SK-N-SH (cell line): ENCODE results near the gene CELF2. TPM values are rescaled to one million over a fixed set of nuclear protein-coding genes. Genes with fewer than 3 reads are reported as not detected.

Experiments used
- CTCF ChIA-PET: fragments of 300-600, 350-600 bp; formaldehyde crosslinking; extraction: SDS; loops from one replicate; lab custom pipeline; 2021; lab: Yijun Ruan, JAX
- POLR2A ChIA-PET: fragments of 350-600 bp; sonication (Branson Sonifier 250); formaldehyde crosslinking; extraction: SDS; loops from one replicate; lab custom pipeline; 2020; ENCODE audit warnings: antibody characterized with exemption, inconsistent platforms; lab: Yijun Ruan, JAX
- DNase-seq: peaks from one replicate; pipeline ENCODE4 v3.0.0; 2012
- H2AFZ ChIP-seq: fragments of 200-600 bp; sonication (generic); 2 replicates; pipeline ENCODE4 v1.8.1; 2016; ENCODE audit warnings: antibody characterized with exemption, mild to moderate bottlenecking, low read depth
- H3F3A ChIP-seq: fragments of 200-600 bp; sonication (generic); replicated peaks from 2 replicates; pipeline ENCODE3; 2016; ENCODE audit warnings: antibody characterized with exemption, mild to moderate bottlenecking; ENCODE audit not compliant: insufficient read depth
- H3K27ac ChIP-seq, 2 experiments: fragments of 200-500 bp in 1 of 2; fragments of 200-600 bp in 1 of 2; sonication (Bioruptor generic) in 1 of 2; sonication (generic), shearing (Covaris generic) in 1 of 2; 2 replicates each; pipeline versions ENCODE4 v1.5.1 to v1.6.1; 2014 to 2016; ENCODE audit warnings: low read depth in 2 of 2, inconsistent platforms in 1 of 2, low read length in 1 of 2, mild to moderate bottlenecking in 1 of 2, mixed read lengths in 1 of 2
- H3K27me3 ChIP-seq: fragments of 200-600 bp; sonication (generic), shearing (Covaris generic); 2 replicates; pipeline ENCODE4 v1.6.1; 2016; ENCODE audit warnings: mixed run types; ENCODE audit not compliant: insufficient read depth
- H3K36me3 ChIP-seq, 2 experiments: fragments of 200-500 bp in 1 of 2; fragments of 200-600 bp in 1 of 2; sonication (Bioruptor generic) in 1 of 2; sonication (generic) in 1 of 2; replicated peaks in 1 of 2; 2 replicates each; pipeline versions ENCODE3 to v1.5.1; 2014 to 2016; ENCODE audit warnings: low read length in 1 of 2, mild to moderate bottlenecking in 1 of 2; ENCODE audit not compliant: insufficient read depth in 2 of 2, control insufficient read depth in 1 of 2
- H3K4me1 ChIP-seq, 2 experiments: fragments of 200-500 bp in 1 of 2; fragments of 200-600 bp in 1 of 2; sonication (Bioruptor generic) in 1 of 2; sonication (generic), shearing (Covaris generic) in 1 of 2; 2 replicates each; pipeline versions ENCODE4 v1.5.1 to v1.6.1; 2014 to 2016; ENCODE audit warnings: low read depth in 1 of 2, low read length in 1 of 2, mixed run types in 1 of 2; ENCODE audit not compliant: insufficient read depth in 2 of 2, control insufficient read depth in 1 of 2
- H3K4me2 ChIP-seq: fragments of 200-600 bp; sonication (generic), shearing (Covaris generic); 2 replicates; pipeline ENCODE4 v1.6.1; 2017; ENCODE audit warnings: mixed run types
- H3K4me3 ChIP-seq, 2 experiments: fragments of 200-500 bp in 1 of 2; fragments of 200-600 bp in 1 of 2; sonication (Bioruptor generic) in 1 of 2; sonication (generic), shearing (Covaris generic) in 1 of 2; 2 replicates each; pipeline versions ENCODE4 v1.5.1 to v1.8.1; 2014 to 2016; ENCODE audit warnings: low read depth in 2 of 2, inconsistent platforms in 1 of 2, low read length in 1 of 2, mild to moderate bottlenecking in 1 of 2, mixed read lengths in 1 of 2, moderate library complexity in 1 of 2
- H3K79me2 ChIP-seq: fragments of 200-600 bp; sonication (generic); 2 replicates; pipeline ENCODE4 v1.8.1; 2017; ENCODE audit warnings: mild to moderate bottlenecking; ENCODE audit not compliant: insufficient read depth
- H3K9ac ChIP-seq: fragments of 200-600 bp; sonication (generic); 2 replicates; pipeline ENCODE4 v1.6.1; 2017; ENCODE audit warnings: mixed run types
- H3K9me2 ChIP-seq: fragments of 200-600 bp; sonication (generic); 2 replicates; pipeline ENCODE4 v1.6.1; 2017; ENCODE audit warnings: mixed run types
- H3K9me3 ChIP-seq: fragments of 200-600 bp; sonication (generic); 2 replicates; pipeline ENCODE4 v1.6.1; 2017; ENCODE audit warnings: mixed run types, mild to moderate bottlenecking, moderate library complexity
- H4K20me1 ChIP-seq: fragments of 200-600 bp; sonication (generic); 2 replicates; pipeline ENCODE4 v1.6.1; 2017; ENCODE audit warnings: mild to moderate bottlenecking, mixed run types; ENCODE audit not compliant: insufficient read depth
- ELF1 ChIP-seq: IDR thresholded peaks from 2 replicates; pipeline ENCODE4 v1.4.0; 2012
- FOXM1 ChIP-seq: IDR thresholded peaks from 2 replicates; pipeline ENCODE4 v1.4.0; 2012; ENCODE audit warnings: low read depth, mild to moderate bottlenecking
- GABPA ChIP-seq: IDR thresholded peaks from 2 replicates; pipeline ENCODE4 v1.4.0; 2012; ENCODE audit warnings: low read depth, mild to moderate bottlenecking
- GATA2 ChIP-seq: sonication (generic); formaldehyde crosslinking; IDR thresholded peaks from 2 replicates; pipeline ENCODE4 v1.5.0; 2020; ENCODE audit warnings: mild to moderate bottlenecking, missing genetic modification reagents
- JUND ChIP-seq: IDR thresholded peaks from 2 replicates; pipeline ENCODE4 v1.4.0; 2012
- MEF2A ChIP-seq: IDR thresholded peaks from 2 replicates; pipeline ENCODE4 v1.4.0; 2012; ENCODE audit warnings: low read depth, borderline replicate concordance
- POLR2AphosphoS5 ChIP-seq: IDR thresholded peaks from 2 replicates; pipeline ENCODE4 v1.6.1; 2012; ENCODE audit warnings: low read depth, low read length
- RCOR1 ChIP-seq: fragments of 150-350 bp; IDR thresholded peaks from 2 replicates; pipeline ENCODE4 v1.6.1; 2017; ENCODE audit warnings: antibody characterized with exemption, low read length
- SMC3 ChIP-seq: IDR thresholded peaks from 2 replicates; pipeline ENCODE4 v1.6.1; 2012; ENCODE audit warnings: low read depth, low read length, improper control_type of control experiment
- TCF12 ChIP-seq: IDR thresholded peaks from 2 replicates; pipeline ENCODE4 v1.4.0; 2012
- WGBS: methylation state at CpG from one replicate; pipeline ENCODE4 v1.1.6; 2017; ENCODE audit warnings: low lambda C conversion rate; 5-methylcytosine and 5-hydroxymethylcytosine counted together
- polyA plus RNA-seq, 3 experiments: library from polyadenylated mRNA; depleted of rRNA; stranded (reverse); fragments of >200 nt; gene quantifications; 2 replicates each; pipeline ENCODE4 v1.2.3, GENCODE V29; 2012
- TF ChIP-seq, protein P1 (sequence below): fragments of 200-600 bp; sonication (generic); IDR thresholded peaks from 2 replicates; pipeline ENCODE4 v1.6.1; 2017; ENCODE audit warnings: antibody characterized with exemption, mild to moderate bottlenecking, moderate library complexity
- TF ChIP-seq, protein P2 (sequence below): fragments of 150-350 bp; IDR thresholded peaks from 2 replicates; pipeline ENCODE4 v1.6.1; 2017; ENCODE audit warnings: antibody characterized with exemption, low read length, low read depth, borderline replicate concordance
- TF ChIP-seq, protein P3 (sequence below): IDR thresholded peaks from 2 replicates; pipeline ENCODE4 v1.4.0; 2012; ENCODE audit warnings: low read depth, borderline replicate concordance
- TF ChIP-seq, protein P4 (sequence below): IDR thresholded peaks from 2 replicates; pipeline ENCODE4 v1.4.0; 2012; ENCODE audit warnings: low read depth, borderline replicate concordance
- TF ChIP-seq, protein P5 (sequence below): fragments of 150-350 bp; IDR thresholded peaks from 2 replicates; pipeline ENCODE4 v1.6.1; 2016; ENCODE audit warnings: mild to moderate bottlenecking, low read depth, low read length
- TF ChIP-seq, protein P6 (sequence below): IDR thresholded peaks from 2 replicates; pipeline ENCODE4 v1.6.1; 2012; ENCODE audit warnings: mild to moderate bottlenecking, low read depth, low read length, moderate library complexity
- TF ChIP-seq, protein P7 (sequence below): IDR thresholded peaks from 2 replicates; pipeline ENCODE4 v1.4.0; 2012; ENCODE audit warnings: low read depth

The CELF2 gene
- polyA plus RNA-seq, 1 of the 3 experiments (the other 2 are of a cell fraction): 0.03 TPM

DNA sequence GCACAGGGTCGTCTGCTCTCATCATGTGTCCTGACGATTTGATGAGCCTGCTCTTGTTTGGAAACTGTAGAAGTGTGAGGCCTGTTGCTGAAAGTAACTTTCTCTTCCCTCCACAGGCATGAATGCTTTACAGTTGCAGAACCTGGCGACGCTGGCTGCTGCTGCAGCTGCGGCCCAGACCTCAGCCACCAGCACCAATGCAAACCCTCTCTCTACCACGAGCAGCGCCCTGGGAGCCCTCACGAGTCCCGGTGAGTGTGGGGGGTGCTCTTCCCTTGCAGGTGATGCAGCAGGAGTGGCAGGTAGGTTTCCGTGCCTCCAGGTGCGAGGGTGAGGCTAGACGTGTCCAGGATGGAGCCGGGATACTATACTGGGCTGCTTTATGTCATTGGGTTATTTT lies 270.6 kb downstream of the CELF2 start:
- no peaks in the 10 kb centered on the region for H3K27me3 ChIP-seq
- no peak for DNase-seq
- no peak for TF ChIP-seq JUND
- TF ChIP-seq, protein P1, sequence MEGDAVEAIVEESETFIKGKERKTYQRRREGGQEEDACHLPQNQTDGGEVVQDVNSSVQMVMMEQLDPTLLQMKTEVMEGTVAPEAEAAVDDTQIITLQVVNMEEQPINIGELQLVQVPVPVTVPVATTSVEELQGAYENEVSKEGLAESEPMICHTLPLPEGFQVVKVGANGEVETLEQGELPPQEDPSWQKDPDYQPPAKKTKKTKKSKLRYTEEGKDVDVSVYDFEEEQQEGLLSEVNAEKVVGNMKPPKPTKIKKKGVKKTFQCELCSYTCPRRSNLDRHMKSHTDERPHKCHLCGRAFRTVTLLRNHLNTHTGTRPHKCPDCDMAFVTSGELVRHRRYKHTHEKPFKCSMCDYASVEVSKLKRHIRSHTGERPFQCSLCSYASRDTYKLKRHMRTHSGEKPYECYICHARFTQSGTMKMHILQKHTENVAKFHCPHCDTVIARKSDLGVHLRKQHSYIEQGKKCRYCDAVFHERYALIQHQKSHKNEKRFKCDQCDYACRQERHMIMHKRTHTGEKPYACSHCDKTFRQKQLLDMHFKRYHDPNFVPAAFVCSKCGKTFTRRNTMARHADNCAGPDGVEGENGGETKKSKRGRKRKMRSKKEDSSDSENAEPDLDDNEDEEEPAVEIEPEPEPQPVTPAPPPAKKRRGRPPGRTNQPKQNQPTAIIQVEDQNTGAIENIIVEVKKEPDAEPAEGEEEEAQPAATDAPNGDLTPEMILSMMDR: no peak
- no peak for TF ChIP-seq MEF2A
- no peak for TF ChIP-seq SMC3
- no peak for TF ChIP-seq FOXM1
- TF ChIP-seq, protein P2, sequence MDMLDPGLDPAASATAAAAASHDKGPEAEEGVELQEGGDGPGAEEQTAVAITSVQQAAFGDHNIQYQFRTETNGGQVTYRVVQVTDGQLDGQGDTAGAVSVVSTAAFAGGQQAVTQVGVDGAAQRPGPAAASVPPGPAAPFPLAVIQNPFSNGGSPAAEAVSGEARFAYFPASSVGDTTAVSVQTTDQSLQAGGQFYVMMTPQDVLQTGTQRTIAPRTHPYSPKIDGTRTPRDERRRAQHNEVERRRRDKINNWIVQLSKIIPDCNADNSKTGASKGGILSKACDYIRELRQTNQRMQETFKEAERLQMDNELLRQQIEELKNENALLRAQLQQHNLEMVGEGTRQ: no peak
- TF ChIP-seq TCF12: no peak
- TF ChIP-seq GATA2 (CRISPR knock-in tag): no peak
- TF ChIP-seq POLR2AphosphoS5: no peak
- TF ChIP-seq, protein P3, sequence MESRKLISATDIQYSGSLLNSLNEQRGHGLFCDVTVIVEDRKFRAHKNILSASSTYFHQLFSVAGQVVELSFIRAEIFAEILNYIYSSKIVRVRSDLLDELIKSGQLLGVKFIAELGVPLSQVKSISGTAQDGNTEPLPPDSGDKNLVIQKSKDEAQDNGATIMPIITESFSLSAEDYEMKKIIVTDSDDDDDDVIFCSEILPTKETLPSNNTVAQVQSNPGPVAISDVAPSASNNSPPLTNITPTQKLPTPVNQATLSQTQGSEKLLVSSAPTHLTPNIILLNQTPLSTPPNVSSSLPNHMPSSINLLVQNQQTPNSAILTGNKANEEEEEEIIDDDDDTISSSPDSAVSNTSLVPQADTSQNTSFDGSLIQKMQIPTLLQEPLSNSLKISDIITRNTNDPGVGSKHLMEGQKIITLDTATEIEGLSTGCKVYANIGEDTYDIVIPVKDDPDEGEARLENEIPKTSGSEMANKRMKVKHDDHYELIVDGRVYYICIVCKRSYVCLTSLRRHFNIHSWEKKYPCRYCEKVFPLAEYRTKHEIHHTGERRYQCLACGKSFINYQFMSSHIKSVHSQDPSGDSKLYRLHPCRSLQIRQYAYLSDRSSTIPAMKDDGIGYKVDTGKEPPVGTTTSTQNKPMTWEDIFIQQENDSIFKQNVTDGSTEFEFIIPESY: no peak
- no peak for TF ChIP-seq RCOR1
- no peak for TF ChIP-seq ELF1
- TF ChIP-seq, protein P4, sequence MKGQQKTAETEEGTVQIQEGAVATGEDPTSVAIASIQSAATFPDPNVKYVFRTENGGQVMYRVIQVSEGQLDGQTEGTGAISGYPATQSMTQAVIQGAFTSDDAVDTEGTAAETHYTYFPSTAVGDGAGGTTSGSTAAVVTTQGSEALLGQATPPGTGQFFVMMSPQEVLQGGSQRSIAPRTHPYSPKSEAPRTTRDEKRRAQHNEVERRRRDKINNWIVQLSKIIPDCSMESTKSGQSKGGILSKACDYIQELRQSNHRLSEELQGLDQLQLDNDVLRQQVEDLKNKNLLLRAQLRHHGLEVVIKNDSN: no peak
- TF ChIP-seq GABPA: no peak
- TF ChIP-seq, protein P5, sequence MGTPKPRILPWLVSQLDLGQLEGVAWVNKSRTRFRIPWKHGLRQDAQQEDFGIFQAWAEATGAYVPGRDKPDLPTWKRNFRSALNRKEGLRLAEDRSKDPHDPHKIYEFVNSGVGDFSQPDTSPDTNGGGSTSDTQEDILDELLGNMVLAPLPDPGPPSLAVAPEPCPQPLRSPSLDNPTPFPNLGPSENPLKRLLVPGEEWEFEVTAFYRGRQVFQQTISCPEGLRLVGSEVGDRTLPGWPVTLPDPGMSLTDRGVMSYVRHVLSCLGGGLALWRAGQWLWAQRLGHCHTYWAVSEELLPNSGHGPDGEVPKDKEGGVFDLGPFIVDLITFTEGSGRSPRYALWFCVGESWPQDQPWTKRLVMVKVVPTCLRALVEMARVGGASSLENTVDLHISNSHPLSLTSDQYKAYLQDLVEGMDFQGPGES: no peak
- TF ChIP-seq, protein P6, sequence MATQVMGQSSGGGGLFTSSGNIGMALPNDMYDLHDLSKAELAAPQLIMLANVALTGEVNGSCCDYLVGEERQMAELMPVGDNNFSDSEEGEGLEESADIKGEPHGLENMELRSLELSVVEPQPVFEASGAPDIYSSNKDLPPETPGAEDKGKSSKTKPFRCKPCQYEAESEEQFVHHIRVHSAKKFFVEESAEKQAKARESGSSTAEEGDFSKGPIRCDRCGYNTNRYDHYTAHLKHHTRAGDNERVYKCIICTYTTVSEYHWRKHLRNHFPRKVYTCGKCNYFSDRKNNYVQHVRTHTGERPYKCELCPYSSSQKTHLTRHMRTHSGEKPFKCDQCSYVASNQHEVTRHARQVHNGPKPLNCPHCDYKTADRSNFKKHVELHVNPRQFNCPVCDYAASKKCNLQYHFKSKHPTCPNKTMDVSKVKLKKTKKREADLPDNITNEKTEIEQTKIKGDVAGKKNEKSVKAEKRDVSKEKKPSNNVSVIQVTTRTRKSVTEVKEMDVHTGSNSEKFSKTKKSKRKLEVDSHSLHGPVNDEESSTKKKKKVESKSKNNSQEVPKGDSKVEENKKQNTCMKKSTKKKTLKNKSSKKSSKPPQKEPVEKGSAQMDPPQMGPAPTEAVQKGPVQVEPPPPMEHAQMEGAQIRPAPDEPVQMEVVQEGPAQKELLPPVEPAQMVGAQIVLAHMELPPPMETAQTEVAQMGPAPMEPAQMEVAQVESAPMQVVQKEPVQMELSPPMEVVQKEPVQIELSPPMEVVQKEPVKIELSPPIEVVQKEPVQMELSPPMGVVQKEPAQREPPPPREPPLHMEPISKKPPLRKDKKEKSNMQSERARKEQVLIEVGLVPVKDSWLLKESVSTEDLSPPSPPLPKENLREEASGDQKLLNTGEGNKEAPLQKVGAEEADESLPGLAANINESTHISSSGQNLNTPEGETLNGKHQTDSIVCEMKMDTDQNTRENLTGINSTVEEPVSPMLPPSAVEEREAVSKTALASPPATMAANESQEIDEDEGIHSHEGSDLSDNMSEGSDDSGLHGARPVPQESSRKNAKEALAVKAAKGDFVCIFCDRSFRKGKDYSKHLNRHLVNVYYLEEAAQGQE: no peak
- TF ChIP-seq, protein P7, sequence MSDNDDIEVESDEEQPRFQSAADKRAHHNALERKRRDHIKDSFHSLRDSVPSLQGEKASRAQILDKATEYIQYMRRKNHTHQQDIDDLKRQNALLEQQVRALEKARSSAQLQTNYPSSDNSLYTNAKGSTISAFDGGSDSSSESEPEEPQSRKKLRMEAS: no peak
- no peak overlapping the region for H3K27ac ChIP-seq
- H4K20me1 ChIP-seq: no peaks in the 10 kb centered on the region
- no peaks in the 10 kb centered on the region for H3K79me2 ChIP-seq
- no peaks in the 10 kb centered on the region for H3K36me3 ChIP-seq
- ChIA-PET CTCF (no interaction called here), POLR2A (no interaction called here)
- H3K9ac ChIP-seq: no peak overlapping the region
- H3K4me1 ChIP-seq: no peaks in the 10 kb centered on the region
- WGBS: 44% methylated on average over 6 of the region's 13 CpGs
- H2AFZ ChIP-seq: no peak overlapping the region
- H3K9me2 ChIP-seq: no peaks in the 10 kb centered on the region
- no peak overlapping the region for H3K4me2 ChIP-seq
- no peaks in the 10 kb centered on the region for H3F3A ChIP-seq
- no peak overlapping the region for H3K4me3 ChIP-seq
- no peaks in the 10 kb centered on the region for H3K9me3 ChIP-seq
